Mesothelial cell of epicardium (in vitro differentiated cells): ENCODE data around the gene SCMH1. TPM values are rescaled to one million over a fixed set of nuclear protein-coding genes. Genes with fewer than 3 reads are reported as not detected.
"Not testable (repeated sequence)": the region's sequence is repeated elsewhere in the genome, so short reads cannot be mapped to it uniquely, and the experiment has no call there.

ENCODE experiments used
- DNase-seq, 2 experiments: peaks; one replicate each; pipeline ENCODE4 v3.0.0; 2021; ENCODE audit warnings: low spot score in 2 of 2; ENCODE audit not compliant: unreplicated experiment in 2 of 2
- H3K27ac Mint-ChIP-seq: 2 replicates; pipeline ENCODE4 v1.8.0; 2021; ENCODE audit warnings: mixed read lengths
- H3K27me3 Mint-ChIP-seq: 2 replicates; pipeline ENCODE4 v1.8.0; 2021; ENCODE audit warnings: low read depth, mixed read lengths
- H3K36me3 Mint-ChIP-seq: 2 replicates; pipeline ENCODE4 v1.8.0; 2021; ENCODE audit warnings: mixed read lengths
- H3K4me1 Mint-ChIP-seq: 2 replicates; pipeline ENCODE4 v1.8.0; 2021; ENCODE audit warnings: mixed read lengths
- H3K4me3 Mint-ChIP-seq: 2 replicates; pipeline ENCODE4 v1.8.0; 2021; ENCODE audit warnings: mild to moderate bottlenecking, moderate library complexity, mixed read lengths
- H3K9me3 Mint-ChIP-seq: 2 replicates; pipeline ENCODE4 v1.8.0; 2021; ENCODE audit warnings: mixed read lengths
- total RNA-seq: library from RNA; stranded (reverse); gene quantifications from 3 replicates; pipeline ENCODE4 v1.2.1, GENCODE V29; 2021
- TF ChIP-seq, protein P1 (sequence below): fragments of 200-600 bp; sonication (generic); IDR thresholded peaks from one replicate; pipeline ENCODE4 v1.5.0; 2021; ENCODE audit warnings: antibody characterized with exemption; ENCODE audit not compliant: unreplicated experiment

Gene SCMH1
- total RNA-seq, 1 donor from 2014 or later = 59.1 TPM

DNA sequence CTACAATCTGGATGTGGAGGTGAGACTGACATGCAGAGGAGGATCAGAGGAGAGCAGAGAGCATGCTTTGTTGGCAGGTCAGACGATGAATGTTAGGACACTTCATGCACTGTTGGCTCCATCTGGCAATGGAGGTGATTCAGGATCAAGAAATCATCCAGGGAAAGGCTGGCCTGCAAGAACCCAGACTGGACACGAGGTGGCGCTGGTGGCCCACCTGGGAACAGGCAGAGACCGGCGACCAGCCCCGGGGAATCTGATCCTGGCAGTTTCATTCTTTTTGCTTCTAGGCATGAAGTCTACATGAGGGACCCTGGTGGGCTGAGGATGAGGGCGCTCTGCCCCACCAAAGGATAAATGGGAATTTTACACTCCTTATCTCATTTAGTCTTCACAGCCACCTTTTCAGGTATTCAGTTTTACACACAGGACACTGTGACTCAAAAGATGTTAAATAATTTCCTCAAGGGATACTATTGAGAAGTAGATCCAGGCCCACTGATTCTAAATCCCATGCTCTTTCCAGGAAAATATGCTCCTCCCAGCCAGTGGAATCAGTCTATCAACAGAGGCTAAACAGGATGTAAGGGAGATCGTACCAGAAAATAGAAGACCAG is 26.2 kb upstream of the SCMH1 start:
- no peaks in the 10 kb centered on the region for H3K36me3 Mint-ChIP-seq
- DNase-seq = peak; percentile 70 to 89
- H3K27ac Mint-ChIP-seq = no peak overlapping the region
- no peak overlapping the region for H3K4me3 Mint-ChIP-seq
- H3K27me3 Mint-ChIP-seq = no peaks in the 10 kb centered on the region
- peaks cover 6% of the 10 kb centered on the region for H3K4me1 Mint-ChIP-seq
- TF ChIP-seq, protein P1, sequence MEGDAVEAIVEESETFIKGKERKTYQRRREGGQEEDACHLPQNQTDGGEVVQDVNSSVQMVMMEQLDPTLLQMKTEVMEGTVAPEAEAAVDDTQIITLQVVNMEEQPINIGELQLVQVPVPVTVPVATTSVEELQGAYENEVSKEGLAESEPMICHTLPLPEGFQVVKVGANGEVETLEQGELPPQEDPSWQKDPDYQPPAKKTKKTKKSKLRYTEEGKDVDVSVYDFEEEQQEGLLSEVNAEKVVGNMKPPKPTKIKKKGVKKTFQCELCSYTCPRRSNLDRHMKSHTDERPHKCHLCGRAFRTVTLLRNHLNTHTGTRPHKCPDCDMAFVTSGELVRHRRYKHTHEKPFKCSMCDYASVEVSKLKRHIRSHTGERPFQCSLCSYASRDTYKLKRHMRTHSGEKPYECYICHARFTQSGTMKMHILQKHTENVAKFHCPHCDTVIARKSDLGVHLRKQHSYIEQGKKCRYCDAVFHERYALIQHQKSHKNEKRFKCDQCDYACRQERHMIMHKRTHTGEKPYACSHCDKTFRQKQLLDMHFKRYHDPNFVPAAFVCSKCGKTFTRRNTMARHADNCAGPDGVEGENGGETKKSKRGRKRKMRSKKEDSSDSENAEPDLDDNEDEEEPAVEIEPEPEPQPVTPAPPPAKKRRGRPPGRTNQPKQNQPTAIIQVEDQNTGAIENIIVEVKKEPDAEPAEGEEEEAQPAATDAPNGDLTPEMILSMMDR = peak; percentile 94
- peaks cover 4% of the 10 kb centered on the region for H3K9me3 Mint-ChIP-seq

DNA sequence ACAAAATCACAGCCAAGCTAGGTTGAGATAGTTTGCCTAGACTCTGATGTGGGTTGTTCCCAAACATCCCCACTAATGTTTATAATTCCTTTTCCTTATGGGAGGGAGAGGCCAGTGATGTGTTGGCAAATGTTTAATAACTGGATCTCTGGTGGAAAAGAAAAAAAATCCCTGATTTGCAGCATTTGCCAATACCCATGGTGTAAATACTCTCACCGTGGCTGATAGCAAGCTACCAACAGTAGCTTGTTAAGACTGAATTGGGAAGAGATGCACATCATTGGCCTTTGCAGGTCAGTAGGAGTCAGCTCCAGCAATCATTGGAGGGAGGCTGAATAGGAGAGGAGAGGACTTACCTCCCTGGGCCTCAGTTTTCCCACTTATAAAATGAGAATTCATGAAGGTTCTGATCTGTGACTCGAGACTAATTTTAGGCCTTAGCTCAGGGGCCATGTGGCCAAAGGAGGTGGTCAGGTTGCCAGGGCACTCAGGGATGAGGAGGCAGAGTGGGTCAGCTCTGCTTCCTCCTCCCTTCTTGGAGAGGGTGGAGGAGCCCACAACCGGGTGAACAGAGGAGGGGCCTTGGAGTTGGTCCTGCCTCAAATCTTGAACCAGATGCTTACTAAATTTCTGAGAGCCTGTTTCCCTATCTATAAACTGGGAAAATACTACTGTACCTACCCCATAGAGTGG is 20.0 kb upstream of the SCMH1 start:
- Mint-ChIP-seq H3K9me3 (no peaks in the 10 kb centered on the region), H3K27me3 (no peaks in the 10 kb centered on the region), H3K4me3 (no peak overlapping the region), H3K36me3 (no peaks in the 10 kb centered on the region), H3K4me1 (no peaks in the 10 kb centered on the region), H3K27ac (no peak overlapping the region)
- TF ChIP-seq, protein P1 = no peak
- DNase-seq = no peak

DNA sequence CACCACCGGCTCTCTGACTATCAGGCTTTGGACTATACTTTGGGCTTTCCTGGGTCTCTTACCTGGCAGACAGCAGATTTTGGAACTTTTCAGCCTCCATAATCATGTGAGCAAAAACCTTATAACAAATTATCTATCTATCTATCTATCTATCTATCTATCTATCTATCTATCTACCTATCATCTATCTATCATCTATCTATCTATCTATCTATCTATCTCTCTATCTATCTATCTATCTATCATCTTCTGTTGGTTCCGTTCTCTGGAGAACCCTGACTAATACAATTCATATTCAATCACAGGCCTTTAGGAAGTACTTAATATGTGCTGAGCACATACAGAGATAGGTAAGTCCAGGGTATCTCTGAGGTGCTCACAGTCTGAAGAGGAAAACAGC is 18.7 kb upstream of the SCMH1 start:
- Mint-ChIP-seq H3K36me3 (peaks cover 3% of the 10 kb centered on the region), H3K9me3 (peaks cover 9% of the 10 kb centered on the region), H3K4me3 (no peak overlapping the region), H3K27ac (no peak overlapping the region), H3K27me3 (no peaks in the 10 kb centered on the region), H3K4me1 (peaks cover 1% of the 10 kb centered on the region)
- DNase-seq = no peak
- TF ChIP-seq, protein P1 = no peak

DNA sequence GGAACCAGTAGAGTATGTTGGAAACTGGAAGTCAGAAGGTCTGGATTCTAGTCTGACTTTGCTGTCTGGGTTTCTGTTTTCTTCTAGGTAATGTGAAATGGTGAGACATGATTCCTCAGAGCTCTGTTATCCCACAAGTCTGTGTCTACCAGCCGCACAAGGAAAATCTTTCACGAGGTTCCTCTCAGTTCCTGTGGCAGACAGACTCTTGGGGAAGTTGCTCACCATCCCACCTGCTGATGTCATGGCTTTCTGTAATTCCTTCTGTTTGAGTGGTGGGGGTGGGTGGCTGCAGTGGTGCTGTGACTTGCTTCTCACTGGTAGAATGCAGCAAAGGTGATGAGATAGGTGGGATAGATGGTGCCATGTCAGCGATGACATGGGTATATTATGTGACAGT is 17.1 kb upstream of the SCMH1 start:
- Mint-ChIP-seq H3K36me3 (peaks cover 14% of the 10 kb centered on the region), H3K4me1 (peaks cover 1% of the 10 kb centered on the region), H3K27ac (no peak overlapping the region), H3K27me3 (no peaks in the 10 kb centered on the region), H3K9me3 (peaks cover 21% of the 10 kb centered on the region), H3K4me3 (no peak overlapping the region)
- DNase-seq = no peak
- TF ChIP-seq, protein P1 = no peak

DNA sequence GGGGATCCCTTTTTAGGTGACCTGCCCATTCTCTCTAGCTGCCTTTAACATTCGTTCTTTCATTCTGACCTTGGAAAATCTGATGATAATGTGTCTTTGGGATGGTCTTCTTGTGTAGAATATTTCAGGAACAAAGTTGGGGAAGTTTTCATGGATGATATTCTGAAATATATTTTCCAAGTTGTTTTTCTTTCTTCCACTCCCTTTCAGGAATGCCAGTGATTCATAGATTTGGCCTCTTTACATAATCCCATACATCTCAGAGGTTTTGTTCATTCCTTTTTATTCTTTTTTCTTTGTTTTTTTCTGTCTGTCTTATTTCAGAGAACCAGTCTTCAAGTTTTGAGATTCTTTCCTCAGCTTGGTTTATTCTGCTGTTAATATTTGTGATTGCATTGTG is 13.9 kb upstream of the SCMH1 start:
- peaks cover 1% of the 10 kb centered on the region for H3K4me1 Mint-ChIP-seq
- H3K4me3 Mint-ChIP-seq = no peak overlapping the region
- no peak for DNase-seq
- no peaks in the 10 kb centered on the region for H3K27me3 Mint-ChIP-seq
- TF ChIP-seq, protein P1 = no peak
- H3K36me3 Mint-ChIP-seq = peaks cover 28% of the 10 kb centered on the region
- no peak overlapping the region for H3K27ac Mint-ChIP-seq
- H3K9me3 Mint-ChIP-seq = peaks cover 44% of the 10 kb centered on the region

DNA sequence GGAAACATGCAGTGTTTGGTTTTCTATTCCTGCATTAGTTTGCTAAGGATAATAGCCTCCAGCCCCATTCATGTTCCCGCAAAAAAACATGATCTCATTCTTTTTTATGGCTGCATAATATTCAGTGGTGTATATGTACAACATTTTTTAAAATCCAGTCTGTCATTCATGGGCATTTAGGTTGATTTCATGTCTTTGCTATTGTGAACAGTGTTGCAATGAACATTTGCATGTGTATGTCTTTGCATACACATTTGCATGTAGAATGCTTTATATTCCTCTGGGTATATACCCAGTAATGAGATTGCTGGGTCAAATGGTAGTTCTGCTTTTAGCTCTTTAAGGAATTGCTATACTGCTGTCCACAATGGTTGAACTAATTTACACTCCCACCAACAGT is 9.0 kb upstream of the SCMH1 start:
- H3K4me1 Mint-ChIP-seq, H3K4me3 Mint-ChIP-seq, H3K27me3 Mint-ChIP-seq, DNase-seq, H3K27ac Mint-ChIP-seq: not testable (repeated sequence)
- H3K36me3 Mint-ChIP-seq = peaks cover 28% of the 10 kb centered on the region
- H3K9me3 Mint-ChIP-seq = peaks cover 39% of the 10 kb centered on the region
